ENCODE measurements around the gene CRPPA. TPM values are rescaled to one million over a fixed set of nuclear protein-coding genes. Genes with fewer than 3 reads are reported as not detected.

Gene CRPPA
- total RNA-seq, 2 experiments from 2014 or later: not detected

DNA sequence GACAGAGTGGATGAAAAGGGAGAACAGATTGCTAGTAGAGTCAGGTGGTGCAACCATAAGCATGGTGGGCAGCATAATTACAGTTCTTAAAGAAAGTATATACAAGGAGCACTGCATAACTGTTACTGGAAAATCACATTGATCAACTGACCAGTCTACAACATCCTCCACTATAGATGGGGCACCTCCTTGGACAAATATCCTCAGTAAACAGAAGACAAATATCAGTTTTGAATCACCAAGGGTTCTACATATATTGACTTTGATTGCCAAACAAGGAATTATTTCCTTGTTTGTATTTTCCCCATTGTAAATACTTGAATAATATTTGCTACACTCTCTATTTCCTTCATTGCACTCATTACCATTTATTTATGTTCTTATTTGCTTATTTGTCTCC is 17.6 kb upstream of the CRPPA start:
- DNase-seq (ENCODE audit: low spot score): no peak
- H3K9me3 ChIP-seq (ENCODE audit: low read length): no peaks in the 10 kb centered on the region
- CTCF ChIA-PET (ENCODE audit: unreplicated experiment): no interaction called here
- intact Hi-C loops (cut with micrococcal nuclease; ENCODE audit: unreplicated experiment): loop anchor here (10.0 kb wide), 1 partner anchor 476 kb away; no protein-coding TSS in a partner anchor
- POLR2A ChIA-PET: no interaction called here
- H3K36me3 ChIP-seq (ENCODE audit: insufficient read depth, low read length): no peaks in the 10 kb centered on the region
- no peaks in the 10 kb centered on the region for H3K9me2 ChIP-seq (ENCODE audit: insufficient read depth, low read length)
- no peaks in the 10 kb centered on the region for H3K79me2 ChIP-seq (ENCODE audit: insufficient read depth, low read depth, low read length)
- no peak overlapping the region for H3K4me3 ChIP-seq (ENCODE audit: low read depth, low read length, poor library complexity, severe bottlenecking)
- H3K27ac ChIP-seq (ENCODE audit: low read depth, low read length, poor library complexity, severe bottlenecking): no peak overlapping the region
- no TSS peak for BruUV-seq (replicated peaks)
- H3K4me1 ChIP-seq (ENCODE audit: insufficient read depth, low read length, poor library complexity, severe bottlenecking): no peaks in the 10 kb centered on the region
- no peak for TF ChIP-seq EZH2phosphoT487 (IDR thresholded peaks at IDR 0.05; ENCODE audit: borderline replicate concordance, low read depth, low read length)
- TF ChIP-seq, protein P1, sequence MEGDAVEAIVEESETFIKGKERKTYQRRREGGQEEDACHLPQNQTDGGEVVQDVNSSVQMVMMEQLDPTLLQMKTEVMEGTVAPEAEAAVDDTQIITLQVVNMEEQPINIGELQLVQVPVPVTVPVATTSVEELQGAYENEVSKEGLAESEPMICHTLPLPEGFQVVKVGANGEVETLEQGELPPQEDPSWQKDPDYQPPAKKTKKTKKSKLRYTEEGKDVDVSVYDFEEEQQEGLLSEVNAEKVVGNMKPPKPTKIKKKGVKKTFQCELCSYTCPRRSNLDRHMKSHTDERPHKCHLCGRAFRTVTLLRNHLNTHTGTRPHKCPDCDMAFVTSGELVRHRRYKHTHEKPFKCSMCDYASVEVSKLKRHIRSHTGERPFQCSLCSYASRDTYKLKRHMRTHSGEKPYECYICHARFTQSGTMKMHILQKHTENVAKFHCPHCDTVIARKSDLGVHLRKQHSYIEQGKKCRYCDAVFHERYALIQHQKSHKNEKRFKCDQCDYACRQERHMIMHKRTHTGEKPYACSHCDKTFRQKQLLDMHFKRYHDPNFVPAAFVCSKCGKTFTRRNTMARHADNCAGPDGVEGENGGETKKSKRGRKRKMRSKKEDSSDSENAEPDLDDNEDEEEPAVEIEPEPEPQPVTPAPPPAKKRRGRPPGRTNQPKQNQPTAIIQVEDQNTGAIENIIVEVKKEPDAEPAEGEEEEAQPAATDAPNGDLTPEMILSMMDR (conservative IDR thresholded peaks at IDR 0.05; ENCODE audit: low read length): no peak
- no peak overlapping the region for H3K4me2 ChIP-seq (ENCODE audit: low read length)
- H2AFZ ChIP-seq (ENCODE audit: low read length): no peak overlapping the region
- no peaks in the 10 kb centered on the region for H4K20me1 ChIP-seq (ENCODE audit: insufficient read depth, low read length)

DNA sequence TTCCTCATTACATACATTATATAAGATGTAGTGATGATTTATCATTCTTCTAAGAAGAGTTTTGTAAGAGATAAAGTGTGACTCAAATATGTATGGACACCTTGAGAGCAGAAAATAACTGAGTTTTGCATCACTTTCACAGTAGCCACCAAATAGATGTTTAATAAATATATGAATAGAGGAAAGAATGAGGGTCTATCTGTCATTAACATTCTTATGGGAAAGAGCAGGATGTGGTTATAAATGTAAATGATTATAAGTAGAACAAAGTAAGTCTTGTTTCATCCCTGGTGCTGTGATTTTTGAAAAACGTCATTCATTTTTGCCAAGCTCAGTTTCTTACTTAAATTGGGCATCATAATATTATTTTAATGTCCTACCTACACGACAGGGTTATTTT is 15.0 kb upstream of the CRPPA start:
- TF ChIP-seq, protein P1 (conservative IDR thresholded peaks at IDR 0.05; ENCODE audit: low read length): no peak
- no peak for TF ChIP-seq EZH2phosphoT487 (IDR thresholded peaks at IDR 0.05; ENCODE audit: borderline replicate concordance, low read depth, low read length)

DNA sequence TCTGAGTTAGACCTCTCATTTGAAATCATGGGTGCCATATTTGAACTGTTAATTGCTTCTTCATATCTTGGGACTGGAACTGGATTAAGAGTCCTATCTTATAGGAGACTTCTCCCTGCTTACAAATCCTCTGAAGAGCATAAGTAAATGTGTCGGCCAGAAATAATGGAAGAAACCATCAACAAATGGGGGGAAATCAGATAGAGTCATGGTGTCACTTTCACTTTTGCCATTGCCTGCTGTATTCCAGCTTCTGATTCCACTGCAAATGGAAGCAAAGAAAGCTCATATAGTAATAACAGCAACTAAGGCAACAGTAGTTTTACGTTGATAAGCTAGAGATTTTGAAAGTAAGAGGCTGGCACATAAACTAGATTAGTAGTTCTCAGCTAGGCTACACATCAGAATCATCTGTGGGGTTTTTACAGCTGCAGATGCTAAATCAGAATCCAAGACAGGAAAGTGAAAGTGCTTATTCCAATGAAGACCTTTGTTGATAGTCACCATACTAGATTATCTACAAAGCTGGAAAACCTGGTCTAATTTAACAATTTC is 12.3 kb upstream of the CRPPA start:
- Histone ChIP-seq H3K4me1 (ENCODE audit: insufficient read depth, low read length, poor library complexity, severe bottlenecking) (no peaks in the 10 kb centered on the region), H3K4me2 (ENCODE audit: low read length) (no peak overlapping the region), H3K27ac (ENCODE audit: low read depth, low read length, poor library complexity, severe bottlenecking) (no peak overlapping the region), H4K20me1 (ENCODE audit: insufficient read depth, low read length) (no peaks in the 10 kb centered on the region; the same call in 1 of the 2 replicates), H3K9me3 (ENCODE audit: low read length) (no peaks in the 10 kb centered on the region), H3K4me3 (ENCODE audit: low read depth, low read length, poor library complexity, severe bottlenecking) (no peak overlapping the region), H3K9me2 (ENCODE audit: insufficient read depth, low read length) (no peaks in the 10 kb centered on the region), H3K36me3 (ENCODE audit: insufficient read depth, low read length) (no peaks in the 10 kb centered on the region), H2AFZ (ENCODE audit: low read length) (no peak overlapping the region), H3K79me2 (ENCODE audit: insufficient read depth, low read depth, low read length) (no peaks in the 10 kb centered on the region)
- POLR2A ChIA-PET: no interaction called here
- BruUV-seq (replicated peaks): no TSS peak
- TF ChIP-seq EZH2phosphoT487 (IDR thresholded peaks at IDR 0.05; ENCODE audit: borderline replicate concordance, low read depth, low read length): no peak
- TF ChIP-seq, protein P1 (conservative IDR thresholded peaks at IDR 0.05; ENCODE audit: low read length): no peak
- CTCF ChIA-PET (ENCODE audit: unreplicated experiment): interaction anchor here (0.6 kb wide), 1 partner anchor 16 kb away, joined by 3 read pairs; no protein-coding TSS in a partner anchor
- intact Hi-C loops (cut with micrococcal nuclease; ENCODE audit: unreplicated experiment): loop anchor here (2.0 to 10.0 kb wide), 2 partner anchors 131 to 481 kb away; no protein-coding TSS in a partner anchor
- DNase-seq (ENCODE audit: low spot score): no peak

More for the DNA sequence above, 15.0 kb upstream of the CRPPA start:
- intact Hi-C loops (cut with micrococcal nuclease; ENCODE audit: unreplicated experiment): loop anchor here (10.0 kb wide), 1 partner anchor 478 kb away; no protein-coding TSS in a partner anchor
- ChIA-PET CTCF (ENCODE audit: unreplicated experiment) (no interaction called here), POLR2A (interaction anchor here (0.7 to 1.4 kb wide), 4 partner anchors 19 to 617 kb away, joined by 3 to 6 read pairs (median 3); no protein-coding TSS in a partner anchor)
- Histone ChIP-seq H3K27ac (ENCODE audit: low read depth, low read length, poor library complexity, severe bottlenecking) (no peak overlapping the region), H3K4me1 (ENCODE audit: insufficient read depth, low read length, poor library complexity, severe bottlenecking) (no peaks in the 10 kb centered on the region), H3K36me3 (ENCODE audit: insufficient read depth, low read length) (no peaks in the 10 kb centered on the region), H3K4me2 (ENCODE audit: low read length) (no peak overlapping the region), H3K9me2 (ENCODE audit: insufficient read depth, low read length) (no peaks in the 10 kb centered on the region), H2AFZ (ENCODE audit: low read length) (no peak overlapping the region), H3K9me3 (ENCODE audit: low read length) (no peaks in the 10 kb centered on the region), H4K20me1 (ENCODE audit: insufficient read depth, low read length) (no peaks in the 10 kb centered on the region; the same call in 1 of the 2 replicates), H3K4me3 (ENCODE audit: low read depth, low read length, poor library complexity, severe bottlenecking) (no peak overlapping the region), H3K79me2 (ENCODE audit: insufficient read depth, low read depth, low read length) (no peaks in the 10 kb centered on the region)
- BruUV-seq (replicated peaks): no TSS peak
- no peak for DNase-seq (ENCODE audit: low spot score)
